Upper lobe of right lung (tissue), 1 donor: ENCODE results near the gene OR3A2. TPM values are rescaled to one million over a fixed set of nuclear protein-coding genes. Genes with fewer than 3 reads are reported as not detected.
"Not testable (repeated sequence)": the region's sequence is repeated elsewhere in the genome, so short reads cannot be mapped to it uniquely, and the experiment has no call there.

ENCODE experiments used
- ATAC-seq: fragments of 200-7000 bp; cut with Tn5 transposase; one replicate; pipeline ENCODE4 v1.9.1; 2020; ENCODE audit warnings: mild to moderate bottlenecking, moderate library complexity
- DNase-seq: peaks from one replicate; pipeline ENCODE4 v3.0.0-alpha.2; 2020
- H3K27ac ChIP-seq: fragments of 200-600 bp; one replicate; pipeline ENCODE4 v1.8.0; 2022
- H3K27me3 ChIP-seq: fragments of 200-600 bp; one replicate; pipeline ENCODE4 v1.8.0; 2022; ENCODE audit warnings: mild to moderate bottlenecking
- H3K36me3 ChIP-seq: fragments of 200-600 bp; one replicate; pipeline ENCODE4 v1.8.0; 2022
- H3K4me1 ChIP-seq: fragments of 200-600 bp; one replicate; pipeline ENCODE4 v1.8.0; 2022
- H3K4me3 ChIP-seq: fragments of 200-600 bp; one replicate; pipeline ENCODE4 v1.8.0; 2022; ENCODE audit warnings: mild to moderate bottlenecking
- H3K9me3 ChIP-seq: fragments of 200-600 bp; one replicate; pipeline ENCODE4 v1.8.0; 2022
- CTCF ChIP-seq: fragments of 200-600 bp; IDR thresholded peaks from one replicate; pipeline ENCODE4 v1.8.0; 2022; ENCODE audit warnings: antibody characterized with exemption
- intact Hi-C: fragments of 100-400 bp; cut with DNase I; formaldehyde crosslinking; loops from one replicate; pipeline ENCODE4 v1.11.0; 2022
- long read RNA-seq: library from polyadenylated mRNA; unstranded; transcript quantifications from one replicate; pipeline ENCODE4 v2.0.0, GENCODE V29; 2021
- total RNA-seq: library from RNA; stranded (reverse); fragmentation: NEBNext Ultra II Directional; extraction: Animal tissue kit (Norgen Biotek cat#: 25700); gene quantifications from one replicate; pipeline ENCODE4 v1.2.1, GENCODE V29; 2021
- donor health status: DM: no; HTN: yes; CAD: no; lungs with severe emphysema.

The OR3A2 gene
- total RNA-seq: not detected
- long read RNA-seq: 0 reads

- Histone ChIP-seq H3K27ac (no peak within 1 kb of the TSS), H3K27me3 (peaks cover 34% of the 10 kb centered on the region), H3K4me3 (no peak within 1 kb of the TSS), H3K4me1 (no peaks in the 10 kb centered on the region), H3K36me3 (no peaks in the 10 kb centered on the region), H3K9me3 (no peaks in the 10 kb centered on the region)
- no peak for DNase-seq
- peak; percentile 39 for ATAC-seq
- TF ChIP-seq CTCF: no peak
- intact Hi-C loops: no loop called here
These were observed at the start of gene OR3A2 for GRCh38 chr17:3385869-3386816. OR3A2 (minus strand) TSS chr17:3386308.

- Histone ChIP-seq H3K36me3 (no peaks in the 10 kb centered on the region), H3K4me1 (no peaks in the 10 kb centered on the region), H3K9me3 (no peaks in the 10 kb centered on the region), H3K27ac (no peak within 1 kb of the TSS), H3K27me3 (no peaks in the 10 kb centered on the region), H3K4me3 (no peak within 1 kb of the TSS)
- intact Hi-C loops: no loop called here
- TF ChIP-seq CTCF: no peak
- no peak for DNase-seq
- ATAC-seq: no peak
These were observed 47.6 kb upstream of the OR3A2 start, which contains the start of gene OR1E2 for GRCh38 chr17:3433741-3434140. OR1E2 (minus strand) TSS chr17:3433841; CDS start chr17:3433841, 0 bp downstream.

GRCh38 chr17:3433215-3433614 lies 47.1 kb upstream of the OR3A2 start:
- H3K27me3 ChIP-seq, H3K4me1 ChIP-seq, H3K9me3 ChIP-seq, H3K36me3 ChIP-seq, H3K27ac ChIP-seq, H3K4me3 ChIP-seq, intact Hi-C loops: not testable (repeated sequence)
- peak; percentile 67 for DNase-seq
- ATAC-seq: peak; percentile 91

- Histone ChIP-seq H3K4me1 (no peaks in the 10 kb centered on the region), H3K9me3 (no peaks in the 10 kb centered on the region), H3K27me3 (no peaks in the 10 kb centered on the region), H3K36me3 (no peaks in the 10 kb centered on the region), H3K27ac (no peak overlapping the region), H3K4me3 (no peak overlapping the region)
- ATAC-seq (no peak), DNase-seq (no peak)
- intact Hi-C loops: no loop called here
- no peak for TF ChIP-seq CTCF
These were observed 32.1 kb upstream of the OR3A2 start for GRCh38 chr17:3418222-3418621.

- no peak overlapping the region for H3K4me3 ChIP-seq
- no peaks in the 10 kb centered on the region for H3K27me3 ChIP-seq
- H3K36me3 ChIP-seq: no peaks in the 10 kb centered on the region
- intact Hi-C loops: no loop called here
- ATAC-seq: no peak
- H3K27ac ChIP-seq: no peak overlapping the region
- no peaks in the 10 kb centered on the region for H3K4me1 ChIP-seq
- no peaks in the 10 kb centered on the region for H3K9me3 ChIP-seq
- no peak for TF ChIP-seq CTCF
- no peak for DNase-seq
These were observed 29.5 kb upstream of the OR3A2 start for GRCh38 chr17:3415610-3416009.

- H3K4me1 ChIP-seq, H3K27ac ChIP-seq, H3K9me3 ChIP-seq, ATAC-seq, H3K36me3 ChIP-seq, intact Hi-C loops, H3K27me3 ChIP-seq, DNase-seq, H3K4me3 ChIP-seq: not testable (repeated sequence)
These were observed 26.1 kb upstream of the OR3A2 start for GRCh38 chr17:3412216-3412615.
